ENCODE results near the gene HGFAC.
"Not testable (repeated sequence)": the region's sequence is repeated elsewhere in the genome, so short reads cannot be mapped to it uniquely, and the experiment has no call there.

HGFAC gene

GRCh38 chr4:3444351-3445110, 2.8 kb downstream of the HGFAC start:
- no peak for DNase-seq

GRCh38 chr4:3445111-3445820, 3.5 kb downstream of the HGFAC start:
- no peak for DNase-seq

GRCh38 chr4:3445829-3446545, 4.2 kb downstream of the HGFAC start:
- no peak for DNase-seq

DNA sequence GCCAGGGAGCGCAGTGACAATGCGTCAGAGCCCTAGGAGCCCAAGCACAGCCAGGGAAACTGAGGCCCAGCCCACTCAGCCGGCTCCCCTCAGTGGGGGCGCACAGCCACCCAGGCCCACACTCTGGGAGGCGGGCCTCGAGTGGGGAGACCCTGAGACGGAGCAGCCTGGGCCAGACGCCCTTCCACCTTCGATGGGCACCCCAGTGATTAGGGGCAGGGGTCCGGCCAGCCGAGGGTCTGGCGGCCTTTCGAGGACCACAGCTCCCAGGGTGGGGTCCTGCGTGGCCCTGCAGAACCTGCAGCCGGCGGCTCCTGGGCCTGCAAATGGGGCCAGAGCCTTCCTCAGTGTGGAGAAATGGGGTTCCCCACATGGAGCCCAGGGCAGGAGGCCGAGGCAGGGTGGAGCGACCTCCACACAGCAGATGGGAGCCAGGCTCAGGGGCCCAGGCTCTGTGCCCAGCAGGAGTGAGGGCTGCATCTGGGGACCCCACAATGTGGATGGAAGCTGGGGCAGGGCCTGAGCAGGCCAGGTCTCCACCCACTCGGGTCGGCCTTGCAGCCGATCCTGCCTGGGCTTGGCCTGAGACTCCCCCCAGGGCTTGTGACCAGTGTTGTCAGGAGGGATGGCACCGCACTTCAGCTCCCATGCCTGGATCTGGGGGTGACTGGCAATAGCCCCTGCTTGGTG, 5.0 kb downstream of the HGFAC start:
- no peak for DNase-seq

GRCh38 chr4:3447431-3448395, 5.9 kb downstream of the HGFAC start:
- no peak for DNase-seq

DNA sequence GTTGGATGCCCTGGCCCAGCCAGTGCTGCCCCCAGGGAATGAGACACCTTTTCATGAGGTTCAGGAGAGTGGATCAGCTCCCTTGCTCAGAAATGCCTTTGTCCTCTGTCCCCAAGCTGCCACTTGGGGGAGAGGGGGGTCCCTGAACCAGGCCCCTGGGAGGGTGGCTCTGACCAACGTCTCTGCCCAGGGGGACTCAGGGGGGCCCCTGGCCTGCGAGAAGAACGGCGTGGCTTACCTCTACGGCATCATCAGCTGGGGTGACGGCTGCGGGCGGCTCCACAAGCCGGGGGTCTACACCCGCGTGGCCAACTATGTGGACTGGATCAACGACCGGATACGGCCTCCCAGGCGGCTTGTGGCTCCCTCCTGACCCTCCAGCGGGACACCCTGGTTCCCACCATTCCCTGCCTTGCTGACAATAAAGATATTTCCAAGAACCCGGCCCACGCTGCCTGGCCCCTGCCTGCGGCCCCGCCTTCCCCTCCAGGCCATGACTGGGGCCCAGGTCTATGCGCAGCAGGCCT, 7.3 kb downstream of the HGFAC start:
- DNase-seq, result no peak

DNA sequence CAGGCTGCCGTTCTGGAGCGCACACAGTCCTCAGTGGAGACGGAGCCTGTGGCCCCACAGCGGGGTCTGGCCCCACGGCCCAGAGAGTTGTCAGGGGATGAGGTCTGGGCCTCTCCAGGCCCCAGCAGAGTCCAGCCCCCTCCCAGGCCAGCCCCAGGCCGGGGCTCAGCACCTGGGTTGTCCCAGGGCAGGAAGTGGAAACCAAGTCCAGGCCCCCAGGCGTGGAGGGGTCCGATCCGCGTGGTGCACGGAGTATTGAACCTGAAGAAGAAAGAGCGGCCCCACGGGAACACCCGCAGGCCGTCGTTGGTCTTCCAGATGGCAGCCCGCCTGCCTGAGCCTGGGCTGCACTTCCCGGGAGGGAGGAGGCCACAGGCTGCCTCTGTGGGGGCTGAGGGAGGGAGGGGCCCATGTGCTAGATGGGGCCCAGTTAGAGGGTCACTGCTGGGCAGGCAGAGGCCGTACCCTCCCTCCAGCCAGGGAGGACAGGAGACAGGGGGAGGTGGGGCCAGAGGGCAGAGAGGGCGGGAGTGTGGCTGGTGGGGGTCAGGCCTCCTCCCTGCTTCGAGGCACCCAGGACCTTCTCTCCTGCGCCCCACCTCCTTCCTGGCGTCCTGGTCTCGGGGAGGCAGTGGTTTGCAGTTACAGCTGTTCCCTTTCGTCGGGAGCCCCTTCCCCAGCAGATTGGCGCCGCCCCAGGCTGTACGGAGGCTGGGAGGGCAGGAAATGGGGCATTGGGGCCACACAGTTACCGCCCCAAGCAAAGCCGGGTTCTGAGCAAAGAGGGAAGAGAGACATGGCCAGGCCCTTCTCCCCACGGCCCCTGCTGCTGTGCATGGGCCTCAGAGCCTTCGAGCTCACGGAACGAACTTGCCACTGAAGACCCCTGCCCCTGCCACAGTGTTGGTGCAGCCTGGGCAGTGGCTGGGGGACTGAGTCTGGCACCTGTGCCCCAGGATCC, 8.1 kb downstream of the HGFAC start:
- DNase-seq, result no peak

DNA sequence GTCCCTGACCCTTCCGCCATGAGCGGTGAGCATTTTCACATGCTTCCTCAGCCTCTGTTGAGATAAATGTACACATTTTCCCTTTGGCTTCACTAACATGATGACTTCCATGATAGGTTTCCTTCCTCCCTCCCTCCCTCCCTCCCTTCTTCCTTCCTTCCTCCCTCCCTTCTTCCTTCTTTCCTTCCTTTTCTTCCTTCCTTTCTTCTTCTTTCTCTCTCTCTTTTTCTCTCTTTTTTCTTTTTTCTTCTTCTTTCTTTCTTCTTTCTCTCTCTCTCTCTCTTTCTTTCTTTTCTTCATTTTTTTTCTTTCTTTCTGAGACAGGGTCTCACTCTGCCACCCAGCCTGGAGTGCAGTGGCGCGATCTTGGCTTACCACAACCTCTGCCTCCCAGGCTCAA, 8.9 kb downstream of the HGFAC start:
- no peak for DNase-seq

GRCh38 chr4:3451956-3452355, 10.2 kb downstream of the HGFAC start:
- no peak for DNase-seq

- DNase-seq, result no peak
Observed at GRCh38 chr4:3452376-3452775, 10.6 kb downstream of the HGFAC start.

GRCh38 chr4:3455596-3455995, 13.8 kb downstream of the HGFAC start:
- DNase-seq, result not testable (repeated sequence)

DNA sequence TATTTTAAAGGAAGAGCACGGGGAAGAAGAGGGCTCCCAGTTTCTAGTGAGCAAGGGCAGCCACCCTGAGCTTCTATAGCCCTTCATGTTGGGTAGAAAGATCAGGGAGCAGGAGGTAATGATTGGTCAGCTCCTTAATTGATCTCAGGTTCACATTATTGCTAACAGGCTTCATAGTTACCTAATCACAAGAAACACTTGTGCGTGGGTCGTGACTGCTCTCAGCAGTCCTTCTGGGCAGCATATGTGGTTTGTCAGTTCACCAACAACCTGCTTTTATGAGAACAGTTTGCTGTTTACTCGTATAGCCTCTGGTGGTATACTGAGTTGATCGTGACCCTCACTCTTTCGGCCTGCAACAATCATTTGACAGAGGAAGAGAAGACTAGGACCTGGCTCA, 16.6 kb downstream of the HGFAC start:
- DNase-seq, result no peak

- not testable (repeated sequence) for DNase-seq
Observed at GRCh38 chr4:3459156-3459555, 17.4 kb downstream of the HGFAC start.

DNA sequence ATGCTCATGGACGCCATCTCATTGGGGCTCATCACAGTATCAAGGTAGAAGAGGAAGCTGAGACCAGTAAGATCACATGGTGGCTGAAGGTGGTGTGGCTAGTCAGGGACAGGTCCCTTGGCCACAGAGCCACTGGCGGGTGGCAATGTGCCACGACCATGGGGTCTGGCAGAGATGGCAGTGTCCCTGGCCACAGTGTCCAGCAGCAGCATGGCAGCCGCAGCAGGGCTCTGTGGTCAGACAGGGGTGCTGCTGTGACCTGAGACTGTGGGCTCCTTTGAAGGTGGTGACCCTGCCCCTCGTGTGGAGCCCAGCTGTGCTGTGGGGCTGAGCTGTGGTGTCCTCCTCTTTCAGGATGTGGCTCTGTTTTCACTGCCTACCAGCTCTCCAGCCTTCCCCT, 19.2 kb downstream of the HGFAC start:
- no peak for DNase-seq

GRCh38 chr4:3461515-3462291, 19.9 kb downstream of the HGFAC start:
- DNase-seq, result no peak

- no peak for DNase-seq
Observed at GRCh38 chr4:3462321-3462789, 20.6 kb downstream of the HGFAC start.

- no peak for DNase-seq
Observed at GRCh38 chr4:3462790-3463415, 21.1 kb downstream of the HGFAC start, which contains the start of gene DOK7. Gene DOK7 (plus strand): TSS chr4:3463306. CDS start chr4:3463376, 70 bp downstream.

DNA sequence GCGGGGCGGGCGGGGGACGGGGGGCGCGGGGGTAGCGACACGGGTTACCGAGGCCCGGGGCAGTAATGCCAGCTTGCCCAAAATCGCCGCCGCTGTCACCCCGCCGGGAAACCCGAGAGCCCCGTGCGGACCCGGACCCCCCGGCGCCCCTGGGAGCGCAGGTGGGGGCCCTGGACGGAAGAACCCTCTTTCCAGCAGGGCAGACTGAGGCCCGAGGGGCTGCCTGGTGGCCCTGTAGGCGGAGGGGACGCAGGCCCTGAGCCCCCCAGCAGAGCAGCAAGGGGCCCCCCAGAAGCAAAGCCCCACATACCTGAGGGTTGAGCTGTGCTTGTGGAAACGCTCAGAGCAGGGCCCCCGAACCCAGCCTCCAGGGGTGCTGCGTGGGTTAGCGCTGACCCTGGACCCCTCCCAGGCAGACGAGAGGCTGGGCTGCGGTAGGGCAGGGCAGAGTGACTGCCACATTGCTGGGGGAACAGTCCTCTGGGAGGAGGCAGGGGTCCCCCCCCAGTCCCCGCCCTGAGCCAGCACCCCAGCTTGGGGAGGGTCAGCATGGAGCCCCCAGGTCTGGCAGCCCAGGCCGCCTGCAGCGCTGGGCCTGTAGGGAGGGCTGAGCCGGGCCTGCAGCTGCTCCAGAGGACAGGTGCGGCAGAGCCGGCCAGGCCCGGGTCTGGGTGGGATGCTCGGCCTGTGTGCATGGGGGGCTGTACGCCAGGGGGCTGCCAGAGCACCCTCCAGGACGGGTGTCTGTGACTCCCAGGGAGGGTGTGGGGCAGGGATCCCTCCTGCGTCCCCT, 22.0 kb downstream of the HGFAC start:
- DNase-seq, result no peak

Measured in activated CD4-positive, alpha-beta T cell treated with anti-CD3 and anti-CD28 coated beads, Interleukin-2, amount 50 U/mL, for 1 hour (primary cell).